ENCODE results near the gene SNX17.

Gene SNX17

DNA sequence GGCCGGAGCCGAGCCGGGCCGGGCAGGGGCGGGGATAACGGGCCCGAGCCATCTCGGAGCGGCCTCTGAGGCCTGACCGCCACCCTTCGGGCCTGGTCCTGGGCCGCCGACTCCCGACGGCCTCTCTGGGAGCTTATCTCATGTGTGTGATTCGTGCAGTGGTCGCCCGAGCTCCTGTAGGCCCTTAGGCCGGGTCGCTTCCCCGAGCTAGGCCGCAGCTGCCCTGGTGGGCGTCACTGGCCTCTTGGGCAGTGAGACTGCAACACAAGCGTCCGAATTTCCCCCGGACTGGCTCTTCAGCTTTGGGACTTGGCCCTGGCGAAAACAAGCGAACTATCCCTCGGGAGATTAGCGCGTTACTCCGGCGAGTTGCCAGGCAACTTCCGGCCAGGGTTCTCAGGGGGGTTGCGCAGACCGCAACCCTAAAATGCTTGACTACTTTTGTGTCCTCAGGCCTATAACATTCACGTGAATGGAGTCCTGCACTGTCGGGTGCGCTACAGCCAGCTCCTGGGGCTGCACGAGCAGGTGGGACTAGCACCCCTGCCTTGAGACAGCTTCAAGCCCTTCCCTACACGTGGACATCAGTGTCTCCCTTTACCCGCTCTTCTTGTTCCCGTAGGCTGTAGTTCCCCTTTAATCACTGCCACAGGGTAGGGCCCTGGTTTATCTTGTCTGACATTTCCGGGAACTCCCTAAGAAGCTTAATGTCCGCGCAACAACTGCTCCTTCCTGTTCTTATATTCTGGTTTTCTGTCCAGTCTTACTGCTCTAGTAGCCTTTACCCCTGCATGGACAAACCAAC is 602 bp downstream of the SNX17 start:
- H2AFZ ChIP-seq (ENCODE audit: low read length): no peak overlapping the region

DNA sequence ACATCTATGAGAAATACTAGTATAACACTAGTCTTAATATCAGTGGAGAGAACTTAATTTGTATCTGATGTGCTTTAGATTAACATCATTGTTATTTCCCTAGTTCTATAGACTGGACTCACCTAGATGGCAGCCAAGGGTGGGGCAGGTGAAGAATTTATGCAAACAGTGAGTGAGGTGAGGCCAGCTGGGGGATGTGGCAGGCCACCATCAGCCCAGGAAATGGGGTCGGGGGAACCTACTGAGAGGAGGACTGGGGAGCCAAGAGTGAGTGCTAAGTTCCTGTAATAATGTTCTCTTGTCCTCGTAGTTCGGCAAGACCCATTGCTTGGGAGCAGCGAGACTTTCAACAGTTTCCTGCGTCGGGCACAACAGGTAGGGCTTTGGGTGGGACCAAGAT is 2.5 kb downstream of the SNX17 start:
- Histone ChIP-seq H3K79me2 (ENCODE audit: insufficient read depth, low read length) (no peaks in the 10 kb centered on the region), H2AFZ (ENCODE audit: low read length) (no peak overlapping the region), H3K4me2 (ENCODE audit: low read length) (no peak overlapping the region), H3K4me1 (ENCODE audit: insufficient read depth, low read length, severe bottlenecking) (peaks cover 25% of the 10 kb centered on the region), H3K9me2 (ENCODE audit: low read depth, low read length) (no peaks in the 10 kb centered on the region), H3K9me3 (ENCODE audit: low read length) (no peaks in the 10 kb centered on the region), H3K4me3 (ENCODE audit: low read depth, low read length, poor library complexity, severe bottlenecking) (no peak overlapping the region), H3F3A (ENCODE audit: insufficient read depth, low read length) (no peaks in the 10 kb centered on the region), H3K27me3 (ENCODE audit: insufficient read depth, low read length) (no peaks in the 10 kb centered on the region), H3K27ac (ENCODE audit: low read depth, low read length, poor library complexity, severe bottlenecking) (no peak overlapping the region), H3K36me3 (ENCODE audit: insufficient read depth, low read length) (peaks cover 65% of the 10 kb centered on the region), H3K9ac (ENCODE audit: low read length) (no peak overlapping the region), H4K20me1 (ENCODE audit: insufficient read depth, low read length) (no peaks in the 10 kb centered on the region)
- TF ChIP-seq, protein P1, sequence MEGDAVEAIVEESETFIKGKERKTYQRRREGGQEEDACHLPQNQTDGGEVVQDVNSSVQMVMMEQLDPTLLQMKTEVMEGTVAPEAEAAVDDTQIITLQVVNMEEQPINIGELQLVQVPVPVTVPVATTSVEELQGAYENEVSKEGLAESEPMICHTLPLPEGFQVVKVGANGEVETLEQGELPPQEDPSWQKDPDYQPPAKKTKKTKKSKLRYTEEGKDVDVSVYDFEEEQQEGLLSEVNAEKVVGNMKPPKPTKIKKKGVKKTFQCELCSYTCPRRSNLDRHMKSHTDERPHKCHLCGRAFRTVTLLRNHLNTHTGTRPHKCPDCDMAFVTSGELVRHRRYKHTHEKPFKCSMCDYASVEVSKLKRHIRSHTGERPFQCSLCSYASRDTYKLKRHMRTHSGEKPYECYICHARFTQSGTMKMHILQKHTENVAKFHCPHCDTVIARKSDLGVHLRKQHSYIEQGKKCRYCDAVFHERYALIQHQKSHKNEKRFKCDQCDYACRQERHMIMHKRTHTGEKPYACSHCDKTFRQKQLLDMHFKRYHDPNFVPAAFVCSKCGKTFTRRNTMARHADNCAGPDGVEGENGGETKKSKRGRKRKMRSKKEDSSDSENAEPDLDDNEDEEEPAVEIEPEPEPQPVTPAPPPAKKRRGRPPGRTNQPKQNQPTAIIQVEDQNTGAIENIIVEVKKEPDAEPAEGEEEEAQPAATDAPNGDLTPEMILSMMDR (IDR thresholded peaks at IDR 0.05; ENCODE audit: low read length): no peak
- no peak for TF ChIP-seq EZH2 (IDR thresholded peaks at IDR 0.05; ENCODE audit: borderline replicate concordance, low read length)

More for the DNA sequence above, 602 bp downstream of the SNX17 start:
- peak overlapping the region; percentile 71 for H3K27ac ChIP-seq (ENCODE audit: low read depth, low read length, poor library complexity, severe bottlenecking)
- H3K27me3 ChIP-seq (ENCODE audit: insufficient read depth, low read length): no peaks in the 10 kb centered on the region
- peak overlapping the region; percentile 88 for H3K4me3 ChIP-seq (ENCODE audit: low read depth, low read length, poor library complexity, severe bottlenecking)
- H4K20me1 ChIP-seq (ENCODE audit: insufficient read depth, low read length): no peaks in the 10 kb centered on the region
- H3F3A ChIP-seq (ENCODE audit: insufficient read depth, low read length): no peaks in the 10 kb centered on the region
- H3K9ac ChIP-seq (ENCODE audit: low read length): peak overlapping the region; percentile 85
- H3K36me3 ChIP-seq (ENCODE audit: insufficient read depth, low read length): peaks cover 62% of the 10 kb centered on the region
- H3K4me1 ChIP-seq (ENCODE audit: insufficient read depth, low read length, severe bottlenecking): peaks cover 25% of the 10 kb centered on the region
- H3K9me3 ChIP-seq (ENCODE audit: low read length): no peaks in the 10 kb centered on the region
- no peak for TF ChIP-seq EZH2 (IDR thresholded peaks at IDR 0.05; ENCODE audit: borderline replicate concordance, low read length)
- TF ChIP-seq, protein P1 (IDR thresholded peaks at IDR 0.05; ENCODE audit: low read length): no peak
- H3K4me2 ChIP-seq (ENCODE audit: low read length): peak overlapping the region; percentile 82
- no peaks in the 10 kb centered on the region for H3K9me2 ChIP-seq (ENCODE audit: low read depth, low read length)
- H3K79me2 ChIP-seq (ENCODE audit: insufficient read depth, low read length): no peaks in the 10 kb centered on the region

DNA sequence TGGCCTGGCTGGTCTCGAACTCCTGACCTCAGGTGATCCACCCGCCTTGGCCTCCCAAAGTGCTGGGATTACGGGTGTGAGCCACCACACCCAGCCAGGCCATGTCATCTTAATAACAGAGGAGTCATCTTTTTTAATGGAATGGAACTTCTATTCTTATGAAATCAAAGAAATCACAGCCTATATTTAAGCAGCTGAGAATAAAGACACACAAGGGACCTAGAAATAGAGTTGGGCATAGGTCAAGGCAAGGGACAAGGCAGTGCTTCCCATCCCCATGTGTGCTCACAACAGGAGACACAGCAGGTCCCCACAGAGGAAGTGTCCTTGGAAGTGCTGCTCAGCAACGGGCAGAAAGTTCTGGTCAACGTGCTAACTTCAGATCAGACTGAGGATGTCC is 3.2 kb downstream of the SNX17 start:
- no peak overlapping the region for H3K27ac ChIP-seq (ENCODE audit: low read depth, low read length, poor library complexity, severe bottlenecking)
- no peak overlapping the region for H3K9ac ChIP-seq (ENCODE audit: low read length)
- H3K36me3 ChIP-seq (ENCODE audit: insufficient read depth, low read length): peaks cover 65% of the 10 kb centered on the region
- peaks cover 25% of the 10 kb centered on the region for H3K4me1 ChIP-seq (ENCODE audit: insufficient read depth, low read length, severe bottlenecking)
- H4K20me1 ChIP-seq (ENCODE audit: insufficient read depth, low read length): no peaks in the 10 kb centered on the region
- H3K9me2 ChIP-seq (ENCODE audit: low read depth, low read length): no peaks in the 10 kb centered on the region
- no peak overlapping the region for H3K4me2 ChIP-seq (ENCODE audit: low read length)
- no peaks in the 10 kb centered on the region for H3F3A ChIP-seq (ENCODE audit: insufficient read depth, low read length)
- no peak overlapping the region for H2AFZ ChIP-seq (ENCODE audit: low read length)
- H3K79me2 ChIP-seq (ENCODE audit: insufficient read depth, low read length): no peaks in the 10 kb centered on the region
- no peaks in the 10 kb centered on the region for H3K27me3 ChIP-seq (ENCODE audit: insufficient read depth, low read length)
- no peak overlapping the region for H3K4me3 ChIP-seq (ENCODE audit: low read depth, low read length, poor library complexity, severe bottlenecking)
- TF ChIP-seq, protein P1 (IDR thresholded peaks at IDR 0.05; ENCODE audit: low read length): no peak
- H3K9me3 ChIP-seq (ENCODE audit: low read length): no peaks in the 10 kb centered on the region
